Head of caudate nucleus (tissue), 42 donors: ENCODE measurements around the gene SMG1.

Experiments used
- DNase-seq, 42 donors: peaks; one replicate each; pipeline versions ENCODE4 v3.0.0 to v3.0.0-alpha.2; 2020 to 2021; ENCODE audit warnings: mixed read lengths in 7 of 42
- intact Hi-C: fragments of 100-400 bp; cut with DNase I; formaldehyde crosslinking; loops from one replicate; pipeline ENCODE4 v1.15.0; 2022

SMG1 gene

GRCh38 chr16:18805257-18805773, 120.9 kb downstream of the SMG1 start:
- intact Hi-C loops = loop anchor here (10.0 kb wide), 1 partner anchor 719 kb away; the partner anchor contains the start of genes CCP110 and GDE1
- DNase-seq = no peak

- intact Hi-C loops = loop anchor here (5.0 to 10.0 kb wide), 2 partner anchors 123 to 720 kb away; partner anchors contain the start of genes CCP110, GDE1 and SMG1
- DNase-seq = no peak
These were observed 121.7 kb downstream of the SMG1 start for GRCh38 chr16:18804540-18804939.

- DNase-seq = no peak
- intact Hi-C loops = loop anchor here (5.0 to 10.0 kb wide), 2 partner anchors 123 to 721 kb away; partner anchors contain the start of genes CCP110, GDE1 and SMG1
These were observed 122.4 kb downstream of the SMG1 start for GRCh38 chr16:18803569-18804462.

- DNase-seq = peak in 1 of 42 donors; percentile 46
- intact Hi-C loops = loop anchor here (5.0 to 10.0 kb wide), 2 partner anchors 124 to 722 kb away; partner anchors contain the start of genes CCP110, GDE1 and SMG1
These were observed 123.4 kb downstream of the SMG1 start for GRCh38 chr16:18802767-18803343.

GRCh38 chr16:18801145-18801972, 124.8 kb downstream of the SMG1 start, which contains the start of gene ARL6IP1:
Gene ARL6IP1, minus strand, starts transcription at chr16:18801549. Its CDS starts 83 bp downstream, at chr16:18801466.
- intact Hi-C loops = loop anchor here (1.0 to 10.0 kb wide), 4 partner anchors 11 to 723 kb away; partner anchors contain the start of genes CCP110, GDE1, RPS15A and SMG1
- DNase-seq = peak; percentile 98 to 100 (median 99)

GRCh38 chr16:18800775-18801144, 125.4 kb downstream of the SMG1 start:
- peak in 3 of 42 donors; percentile 13 to 20 (median 13) for DNase-seq
- intact Hi-C loops = loop anchor here (1.0 to 10.0 kb wide), 4 partner anchors 10 to 724 kb away; partner anchors contain the start of genes CCP110, GDE1, RPS15A and SMG1

- intact Hi-C loops = loop anchor here (2.0 to 10.0 kb wide), 3 partner anchors 127 to 725 kb away; partner anchors contain the start of genes CCP110, GDE1 and SMG1
- no peak for DNase-seq
These were observed 125.9 kb downstream of the SMG1 start for GRCh38 chr16:18800293-18800692.

GRCh38 chr16:18799500-18799899, 126.7 kb downstream of the SMG1 start:
- intact Hi-C loops = loop anchor here (10.0 kb wide), 1 partner anchor 265 kb away; the partner anchor contains the start of gene COQ7
- no peak for DNase-seq

GRCh38 chr16:18797746-18798145, 128.5 kb downstream of the SMG1 start:
- intact Hi-C loops = loop anchor here (10.0 kb wide), 1 partner anchor 267 kb away; the partner anchor contains the start of gene COQ7
- no peak for DNase-seq

- intact Hi-C loops = loop anchor here (10.0 kb wide), 1 partner anchor 268 kb away; the partner anchor contains the start of gene COQ7
These were observed 129.8 kb downstream of the SMG1 start for GRCh38 chr16:18796377-18796776.

GRCh38 chr16:18792836-18793433, 133.3 kb downstream of the SMG1 start:
- no peak for DNase-seq
- intact Hi-C loops = loop anchor here (10.0 kb wide), 1 partner anchor 272 kb away; the partner anchor contains the start of gene COQ7

More at GRCh38 chr16:18796377-18796776, 129.8 kb downstream of the SMG1 start:
- no peak for DNase-seq

- peak; percentile 88 to 98 (median 94) for DNase-seq
- intact Hi-C loops = loop anchor here (1.0 to 10.0 kb wide), 2 partner anchors 11 to 275 kb away; partner anchors contain the start of genes ARL6IP1 and COQ7
These were observed 136.1 kb downstream of the SMG1 start, which contains the start of gene RPS15A for GRCh38 chr16:18789850-18790706. Gene RPS15A, minus strand, starts transcription at chr16:18790334. Its CDS starts 1,221 bp downstream, at chr16:18789113.

- intact Hi-C loops = no loop called here
- DNase-seq = no peak
These were observed 136.7 kb downstream of the SMG1 start for GRCh38 chr16:18789515-18789849.

GRCh38 chr16:18788828-18789514, 137.2 kb downstream of the SMG1 start:
- intact Hi-C loops = no loop called here
- DNase-seq = no peak

GRCh38 chr16:18784917-18785623, 141.1 kb downstream of the SMG1 start:
- intact Hi-C loops = no loop called here
- DNase-seq = no peak
